Tibial nerve (tissue), 3 donors: ENCODE results near the gene HSD17B1.

Experiments
- CTCF ChIP-seq, 5 experiments: fragments of 200-600 bp in 3 of 5; fragments of 450-650 bp in 2 of 5; sonication (generic) in 3 of 5; IDR thresholded peaks; one replicate each; pipeline ENCODE4 v1.5.1; 2016 to 2019; ENCODE audit warnings: antibody characterized with exemption in 5 of 5, mild to moderate bottlenecking in 3 of 5, moderate library complexity in 2 of 5
- POLR2A ChIP-seq, 2 donors: fragments of 450-650 bp; IDR thresholded peaks; one replicate each; pipeline ENCODE4 v1.6.1; 2017; ENCODE audit warnings: antibody characterized with exemption in 2 of 2, mild to moderate bottlenecking in 2 of 2, moderate library complexity in 2 of 2

DNA sequence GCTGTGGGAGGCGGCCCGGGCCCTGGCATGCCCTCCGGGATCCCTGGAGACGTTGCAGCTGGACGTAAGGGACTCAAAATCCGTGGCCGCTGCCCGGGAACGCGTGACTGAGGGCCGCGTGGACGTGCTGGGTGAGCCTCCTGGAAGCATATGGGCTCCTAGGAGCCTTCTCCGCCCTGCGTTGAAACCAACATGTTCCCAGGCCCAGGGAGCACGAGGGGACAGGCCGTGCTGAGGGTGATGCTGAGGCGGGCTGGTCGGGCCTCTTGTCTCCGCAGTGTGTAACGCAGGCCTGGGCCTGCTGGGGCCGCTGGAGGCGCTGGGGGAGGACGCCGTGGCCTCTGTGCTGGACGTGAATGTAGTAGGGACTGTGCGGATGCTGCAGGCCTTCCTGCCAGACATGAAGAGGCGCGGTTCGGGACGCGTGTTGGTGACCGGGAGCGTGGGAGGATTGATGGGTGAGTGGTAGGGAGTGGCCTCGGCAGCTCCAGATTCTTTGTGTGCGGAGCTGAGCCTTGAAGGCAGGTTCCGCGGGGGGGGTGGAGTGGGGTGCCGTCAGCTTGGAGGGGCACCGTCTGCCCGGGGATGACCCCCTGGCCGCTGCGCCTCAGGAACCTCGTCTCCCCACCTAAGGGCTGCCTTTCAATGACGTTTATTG, 567 bp downstream of the HSD17B1 start:
- TF ChIP-seq CTCF (IDR thresholded peaks at IDR 0.05) (no peak), POLR2A (IDR thresholded peaks at IDR 0.05) (no peak)
